SK-N-SH (cell line): Measurements from ENCODE around the gene PCSK2. TPM values are rescaled to one million over a fixed set of nuclear protein-coding genes. Genes with fewer than 3 reads are reported as not detected.

Experiments used
- CTCF ChIA-PET: fragments of 300-600, 350-600 bp; formaldehyde crosslinking; extraction: SDS; loops from one replicate; lab custom pipeline; 2021; lab: Yijun Ruan, JAX
- POLR2A ChIA-PET: fragments of 350-600 bp; sonication (Branson Sonifier 250); formaldehyde crosslinking; extraction: SDS; loops from one replicate; lab custom pipeline; 2020; ENCODE audit warnings: antibody characterized with exemption, inconsistent platforms; lab: Yijun Ruan, JAX
- DNase-seq: peaks from one replicate; pipeline ENCODE4 v3.0.0; 2012
- H2AFZ ChIP-seq: fragments of 200-600 bp; sonication (generic); 2 replicates; pipeline ENCODE4 v1.8.1; 2016; ENCODE audit warnings: antibody characterized with exemption, mild to moderate bottlenecking, low read depth
- H3F3A ChIP-seq: fragments of 200-600 bp; sonication (generic); replicated peaks from 2 replicates; pipeline ENCODE3; 2016; ENCODE audit warnings: antibody characterized with exemption, mild to moderate bottlenecking; ENCODE audit not compliant: insufficient read depth
- H3K27ac ChIP-seq, 2 experiments: fragments of 200-500 bp in 1 of 2; fragments of 200-600 bp in 1 of 2; sonication (Bioruptor generic) in 1 of 2; sonication (generic), shearing (Covaris generic) in 1 of 2; 2 replicates each; pipeline versions ENCODE4 v1.5.1 to v1.6.1; 2014 to 2016; ENCODE audit warnings: low read depth in 2 of 2, inconsistent platforms in 1 of 2, low read length in 1 of 2, mild to moderate bottlenecking in 1 of 2, mixed read lengths in 1 of 2
- H3K27me3 ChIP-seq: fragments of 200-600 bp; sonication (generic), shearing (Covaris generic); 2 replicates; pipeline ENCODE4 v1.6.1; 2016; ENCODE audit warnings: mixed run types; ENCODE audit not compliant: insufficient read depth
- H3K36me3 ChIP-seq, 2 experiments: fragments of 200-500 bp in 1 of 2; fragments of 200-600 bp in 1 of 2; sonication (Bioruptor generic) in 1 of 2; sonication (generic) in 1 of 2; replicated peaks in 1 of 2; 2 replicates each; pipeline versions ENCODE3 to v1.5.1; 2014 to 2016; ENCODE audit warnings: low read length in 1 of 2, mild to moderate bottlenecking in 1 of 2; ENCODE audit not compliant: insufficient read depth in 2 of 2, control insufficient read depth in 1 of 2
- H3K4me1 ChIP-seq, 2 experiments: fragments of 200-500 bp in 1 of 2; fragments of 200-600 bp in 1 of 2; sonication (Bioruptor generic) in 1 of 2; sonication (generic), shearing (Covaris generic) in 1 of 2; 2 replicates each; pipeline versions ENCODE4 v1.5.1 to v1.6.1; 2014 to 2016; ENCODE audit warnings: low read depth in 1 of 2, low read length in 1 of 2, mixed run types in 1 of 2; ENCODE audit not compliant: insufficient read depth in 2 of 2, control insufficient read depth in 1 of 2
- H3K4me2 ChIP-seq: fragments of 200-600 bp; sonication (generic), shearing (Covaris generic); 2 replicates; pipeline ENCODE4 v1.6.1; 2017; ENCODE audit warnings: mixed run types
- H3K4me3 ChIP-seq, 2 experiments: fragments of 200-500 bp in 1 of 2; fragments of 200-600 bp in 1 of 2; sonication (Bioruptor generic) in 1 of 2; sonication (generic), shearing (Covaris generic) in 1 of 2; 2 replicates each; pipeline versions ENCODE4 v1.5.1 to v1.8.1; 2014 to 2016; ENCODE audit warnings: low read depth in 2 of 2, inconsistent platforms in 1 of 2, low read length in 1 of 2, mild to moderate bottlenecking in 1 of 2, mixed read lengths in 1 of 2, moderate library complexity in 1 of 2
- H3K79me2 ChIP-seq: fragments of 200-600 bp; sonication (generic); 2 replicates; pipeline ENCODE4 v1.8.1; 2017; ENCODE audit warnings: mild to moderate bottlenecking; ENCODE audit not compliant: insufficient read depth
- H3K9ac ChIP-seq: fragments of 200-600 bp; sonication (generic); 2 replicates; pipeline ENCODE4 v1.6.1; 2017; ENCODE audit warnings: mixed run types
- H3K9me2 ChIP-seq: fragments of 200-600 bp; sonication (generic); 2 replicates; pipeline ENCODE4 v1.6.1; 2017; ENCODE audit warnings: mixed run types
- H3K9me3 ChIP-seq: fragments of 200-600 bp; sonication (generic); 2 replicates; pipeline ENCODE4 v1.6.1; 2017; ENCODE audit warnings: mixed run types, mild to moderate bottlenecking, moderate library complexity
- H4K20me1 ChIP-seq: fragments of 200-600 bp; sonication (generic); 2 replicates; pipeline ENCODE4 v1.6.1; 2017; ENCODE audit warnings: mild to moderate bottlenecking, mixed run types; ENCODE audit not compliant: insufficient read depth
- CHD2 ChIP-seq: fragments of 150-350 bp; IDR thresholded peaks from 2 replicates; pipeline ENCODE4 v1.6.1; 2018; ENCODE audit warnings: low read length; ENCODE audit not compliant: partially characterized antibody
- ELF1 ChIP-seq: IDR thresholded peaks from 2 replicates; pipeline ENCODE4 v1.4.0; 2012
- EP300 ChIP-seq, 2 experiments: IDR thresholded peaks; 2 replicates each; pipeline versions ENCODE4 v1.4.0 to v1.6.1; 2012; ENCODE audit warnings: borderline replicate concordance in 1 of 2, low read depth in 1 of 2, low read length in 1 of 2
- EZH2phosphoT487 ChIP-seq: fragments of 200-600 bp; sonication (generic); IDR thresholded peaks from 2 replicates; pipeline ENCODE4 v1.6.1; 2017; ENCODE audit warnings: low read depth, mixed run types, mild to moderate bottlenecking, antibody characterized with exemption, moderate library complexity, borderline replicate concordance
- FOXJ3 ChIP-seq: sonication (generic); formaldehyde crosslinking; IDR thresholded peaks from 2 replicates; pipeline ENCODE4 v1.5.1; 2020; ENCODE audit warnings: mild to moderate bottlenecking, missing genetic modification reagents
- FOXM1 ChIP-seq: IDR thresholded peaks from 2 replicates; pipeline ENCODE4 v1.4.0; 2012; ENCODE audit warnings: low read depth, mild to moderate bottlenecking
- GATA2 ChIP-seq: sonication (generic); formaldehyde crosslinking; IDR thresholded peaks from 2 replicates; pipeline ENCODE4 v1.5.0; 2020; ENCODE audit warnings: mild to moderate bottlenecking, missing genetic modification reagents
- MEF2A ChIP-seq: IDR thresholded peaks from 2 replicates; pipeline ENCODE4 v1.4.0; 2012; ENCODE audit warnings: low read depth, borderline replicate concordance
- MXI1 ChIP-seq: IDR thresholded peaks from 2 replicates; pipeline ENCODE4 v1.6.1; 2012; ENCODE audit warnings: mild to moderate bottlenecking, low read depth, low read length, improper control_type of control experiment
- NFIC ChIP-seq: IDR thresholded peaks from 2 replicates; pipeline ENCODE4 v1.4.0; 2012; ENCODE audit warnings: borderline replicate concordance
- POLR2AphosphoS5 ChIP-seq: IDR thresholded peaks from 2 replicates; pipeline ENCODE4 v1.6.1; 2012; ENCODE audit warnings: low read depth, low read length
- SMC3 ChIP-seq: IDR thresholded peaks from 2 replicates; pipeline ENCODE4 v1.6.1; 2012; ENCODE audit warnings: low read depth, low read length, improper control_type of control experiment
- TCF12 ChIP-seq: IDR thresholded peaks from 2 replicates; pipeline ENCODE4 v1.4.0; 2012
- YY1 ChIP-seq: IDR thresholded peaks from 2 replicates; pipeline ENCODE4 v1.4.0; 2012; ENCODE audit warnings: low read depth, mild to moderate bottlenecking
- WGBS: methylation state at CpG from one replicate; pipeline ENCODE4 v1.1.6; 2017; ENCODE audit warnings: low lambda C conversion rate; 5-methylcytosine and 5-hydroxymethylcytosine counted together
- polyA plus RNA-seq, 3 experiments: library from polyadenylated mRNA; depleted of rRNA; stranded (reverse); fragments of >200 nt; gene quantifications; 2 replicates each; pipeline ENCODE4 v1.2.3, GENCODE V29; 2012
- TF ChIP-seq, protein P1 (sequence below): fragments of 150-350 bp; IDR thresholded peaks from 2 replicates; pipeline ENCODE4 v1.6.1; 2016; ENCODE audit warnings: mild to moderate bottlenecking, low read depth, low read length
- TF ChIP-seq, protein P2 (sequence below): fragments of 200-600 bp; sonication (generic); IDR thresholded peaks from 2 replicates; pipeline ENCODE4 v1.6.1; 2017; ENCODE audit warnings: antibody characterized with exemption, mild to moderate bottlenecking, moderate library complexity
- TF ChIP-seq, protein P3 (sequence below): fragments of 150-350 bp; IDR thresholded peaks from 2 replicates; pipeline ENCODE4 v1.6.1; 2017; ENCODE audit warnings: antibody characterized with exemption, low read length, low read depth, borderline replicate concordance
- TF ChIP-seq, protein P4 (sequence below): IDR thresholded peaks from 2 replicates; pipeline ENCODE4 v1.6.1; 2012; ENCODE audit warnings: mild to moderate bottlenecking, low read depth, low read length, moderate library complexity
- TF ChIP-seq, protein P5 (sequence below): IDR thresholded peaks from 2 replicates; pipeline ENCODE4 v1.4.0; 2012; ENCODE audit warnings: low read depth, borderline replicate concordance
- TF ChIP-seq, protein P6 (sequence below): IDR thresholded peaks from 2 replicates; pipeline ENCODE4 v1.4.0; 2012; ENCODE audit warnings: low read depth, borderline replicate concordance

The PCSK2 gene
- polyA plus RNA-seq, 1 of the 3 experiments (the other 2 are of a cell fraction), result not detected

DNA sequence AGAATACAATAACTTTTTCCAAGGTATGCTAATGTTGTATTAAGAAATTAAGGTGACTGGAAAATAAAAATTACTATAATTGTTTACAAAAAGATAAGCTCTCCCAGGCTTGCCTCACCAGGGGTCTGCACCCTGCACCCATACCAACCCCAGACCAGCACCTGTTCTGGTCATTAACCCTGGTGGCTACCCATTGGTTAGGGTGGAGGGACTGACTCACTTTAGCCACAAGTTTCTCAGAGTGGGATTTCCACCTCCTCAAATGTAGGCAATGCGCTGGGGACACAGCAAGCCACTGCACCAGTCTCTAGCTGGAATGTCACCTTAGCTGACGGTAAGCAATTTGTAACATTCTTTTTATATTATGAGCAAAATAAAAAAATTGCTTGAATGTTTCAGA lies 221.2 kb downstream of the PCSK2 start:
- H3K27me3 ChIP-seq, result 0 out of 2 replicates have a peak, but pooled peaks cover 7% of the 10 kb centered on the region
- H2AFZ ChIP-seq, result no peak overlapping the region
- H3K36me3 ChIP-seq, result no peaks in the 10 kb centered on the region
- H3K9ac ChIP-seq, result no peak overlapping the region
- H3K9me2 ChIP-seq, result no peaks in the 10 kb centered on the region
- H3K79me2 ChIP-seq, result no peaks in the 10 kb centered on the region
- no peaks in the 10 kb centered on the region for H4K20me1 ChIP-seq
- TF ChIP-seq EP300 (IDR thresholded peaks at IDR 0.05; ENCODE audit: borderline replicate concordance in 1 of 2, low read depth in 1 of 2, low read length in 1 of 2) (no peak), ELF1 (no peak), GATA2 (CRISPR knock-in tag) (no peak), CHD2 (no peak), EZH2phosphoT487 (no peak), POLR2AphosphoS5 (no peak), NFIC (no peak), FOXJ3 (CRISPR knock-in tag) (no peak), MEF2A (no peak), MXI1 (no peak), FOXM1 (no peak), TCF12 (no peak), YY1 (no peak), SMC3 (no peak)
- TF ChIP-seq, protein P1, sequence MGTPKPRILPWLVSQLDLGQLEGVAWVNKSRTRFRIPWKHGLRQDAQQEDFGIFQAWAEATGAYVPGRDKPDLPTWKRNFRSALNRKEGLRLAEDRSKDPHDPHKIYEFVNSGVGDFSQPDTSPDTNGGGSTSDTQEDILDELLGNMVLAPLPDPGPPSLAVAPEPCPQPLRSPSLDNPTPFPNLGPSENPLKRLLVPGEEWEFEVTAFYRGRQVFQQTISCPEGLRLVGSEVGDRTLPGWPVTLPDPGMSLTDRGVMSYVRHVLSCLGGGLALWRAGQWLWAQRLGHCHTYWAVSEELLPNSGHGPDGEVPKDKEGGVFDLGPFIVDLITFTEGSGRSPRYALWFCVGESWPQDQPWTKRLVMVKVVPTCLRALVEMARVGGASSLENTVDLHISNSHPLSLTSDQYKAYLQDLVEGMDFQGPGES, result no peak
- TF ChIP-seq, protein P2, sequence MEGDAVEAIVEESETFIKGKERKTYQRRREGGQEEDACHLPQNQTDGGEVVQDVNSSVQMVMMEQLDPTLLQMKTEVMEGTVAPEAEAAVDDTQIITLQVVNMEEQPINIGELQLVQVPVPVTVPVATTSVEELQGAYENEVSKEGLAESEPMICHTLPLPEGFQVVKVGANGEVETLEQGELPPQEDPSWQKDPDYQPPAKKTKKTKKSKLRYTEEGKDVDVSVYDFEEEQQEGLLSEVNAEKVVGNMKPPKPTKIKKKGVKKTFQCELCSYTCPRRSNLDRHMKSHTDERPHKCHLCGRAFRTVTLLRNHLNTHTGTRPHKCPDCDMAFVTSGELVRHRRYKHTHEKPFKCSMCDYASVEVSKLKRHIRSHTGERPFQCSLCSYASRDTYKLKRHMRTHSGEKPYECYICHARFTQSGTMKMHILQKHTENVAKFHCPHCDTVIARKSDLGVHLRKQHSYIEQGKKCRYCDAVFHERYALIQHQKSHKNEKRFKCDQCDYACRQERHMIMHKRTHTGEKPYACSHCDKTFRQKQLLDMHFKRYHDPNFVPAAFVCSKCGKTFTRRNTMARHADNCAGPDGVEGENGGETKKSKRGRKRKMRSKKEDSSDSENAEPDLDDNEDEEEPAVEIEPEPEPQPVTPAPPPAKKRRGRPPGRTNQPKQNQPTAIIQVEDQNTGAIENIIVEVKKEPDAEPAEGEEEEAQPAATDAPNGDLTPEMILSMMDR, result no peak
- TF ChIP-seq, protein P3, sequence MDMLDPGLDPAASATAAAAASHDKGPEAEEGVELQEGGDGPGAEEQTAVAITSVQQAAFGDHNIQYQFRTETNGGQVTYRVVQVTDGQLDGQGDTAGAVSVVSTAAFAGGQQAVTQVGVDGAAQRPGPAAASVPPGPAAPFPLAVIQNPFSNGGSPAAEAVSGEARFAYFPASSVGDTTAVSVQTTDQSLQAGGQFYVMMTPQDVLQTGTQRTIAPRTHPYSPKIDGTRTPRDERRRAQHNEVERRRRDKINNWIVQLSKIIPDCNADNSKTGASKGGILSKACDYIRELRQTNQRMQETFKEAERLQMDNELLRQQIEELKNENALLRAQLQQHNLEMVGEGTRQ, result no peak
- TF ChIP-seq, protein P4, sequence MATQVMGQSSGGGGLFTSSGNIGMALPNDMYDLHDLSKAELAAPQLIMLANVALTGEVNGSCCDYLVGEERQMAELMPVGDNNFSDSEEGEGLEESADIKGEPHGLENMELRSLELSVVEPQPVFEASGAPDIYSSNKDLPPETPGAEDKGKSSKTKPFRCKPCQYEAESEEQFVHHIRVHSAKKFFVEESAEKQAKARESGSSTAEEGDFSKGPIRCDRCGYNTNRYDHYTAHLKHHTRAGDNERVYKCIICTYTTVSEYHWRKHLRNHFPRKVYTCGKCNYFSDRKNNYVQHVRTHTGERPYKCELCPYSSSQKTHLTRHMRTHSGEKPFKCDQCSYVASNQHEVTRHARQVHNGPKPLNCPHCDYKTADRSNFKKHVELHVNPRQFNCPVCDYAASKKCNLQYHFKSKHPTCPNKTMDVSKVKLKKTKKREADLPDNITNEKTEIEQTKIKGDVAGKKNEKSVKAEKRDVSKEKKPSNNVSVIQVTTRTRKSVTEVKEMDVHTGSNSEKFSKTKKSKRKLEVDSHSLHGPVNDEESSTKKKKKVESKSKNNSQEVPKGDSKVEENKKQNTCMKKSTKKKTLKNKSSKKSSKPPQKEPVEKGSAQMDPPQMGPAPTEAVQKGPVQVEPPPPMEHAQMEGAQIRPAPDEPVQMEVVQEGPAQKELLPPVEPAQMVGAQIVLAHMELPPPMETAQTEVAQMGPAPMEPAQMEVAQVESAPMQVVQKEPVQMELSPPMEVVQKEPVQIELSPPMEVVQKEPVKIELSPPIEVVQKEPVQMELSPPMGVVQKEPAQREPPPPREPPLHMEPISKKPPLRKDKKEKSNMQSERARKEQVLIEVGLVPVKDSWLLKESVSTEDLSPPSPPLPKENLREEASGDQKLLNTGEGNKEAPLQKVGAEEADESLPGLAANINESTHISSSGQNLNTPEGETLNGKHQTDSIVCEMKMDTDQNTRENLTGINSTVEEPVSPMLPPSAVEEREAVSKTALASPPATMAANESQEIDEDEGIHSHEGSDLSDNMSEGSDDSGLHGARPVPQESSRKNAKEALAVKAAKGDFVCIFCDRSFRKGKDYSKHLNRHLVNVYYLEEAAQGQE, result no peak
- TF ChIP-seq, protein P5, sequence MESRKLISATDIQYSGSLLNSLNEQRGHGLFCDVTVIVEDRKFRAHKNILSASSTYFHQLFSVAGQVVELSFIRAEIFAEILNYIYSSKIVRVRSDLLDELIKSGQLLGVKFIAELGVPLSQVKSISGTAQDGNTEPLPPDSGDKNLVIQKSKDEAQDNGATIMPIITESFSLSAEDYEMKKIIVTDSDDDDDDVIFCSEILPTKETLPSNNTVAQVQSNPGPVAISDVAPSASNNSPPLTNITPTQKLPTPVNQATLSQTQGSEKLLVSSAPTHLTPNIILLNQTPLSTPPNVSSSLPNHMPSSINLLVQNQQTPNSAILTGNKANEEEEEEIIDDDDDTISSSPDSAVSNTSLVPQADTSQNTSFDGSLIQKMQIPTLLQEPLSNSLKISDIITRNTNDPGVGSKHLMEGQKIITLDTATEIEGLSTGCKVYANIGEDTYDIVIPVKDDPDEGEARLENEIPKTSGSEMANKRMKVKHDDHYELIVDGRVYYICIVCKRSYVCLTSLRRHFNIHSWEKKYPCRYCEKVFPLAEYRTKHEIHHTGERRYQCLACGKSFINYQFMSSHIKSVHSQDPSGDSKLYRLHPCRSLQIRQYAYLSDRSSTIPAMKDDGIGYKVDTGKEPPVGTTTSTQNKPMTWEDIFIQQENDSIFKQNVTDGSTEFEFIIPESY, result no peak
- TF ChIP-seq, protein P6, sequence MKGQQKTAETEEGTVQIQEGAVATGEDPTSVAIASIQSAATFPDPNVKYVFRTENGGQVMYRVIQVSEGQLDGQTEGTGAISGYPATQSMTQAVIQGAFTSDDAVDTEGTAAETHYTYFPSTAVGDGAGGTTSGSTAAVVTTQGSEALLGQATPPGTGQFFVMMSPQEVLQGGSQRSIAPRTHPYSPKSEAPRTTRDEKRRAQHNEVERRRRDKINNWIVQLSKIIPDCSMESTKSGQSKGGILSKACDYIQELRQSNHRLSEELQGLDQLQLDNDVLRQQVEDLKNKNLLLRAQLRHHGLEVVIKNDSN, result no peak
- ChIA-PET POLR2A (no interaction called here), CTCF (interaction anchor here (1.2 kb wide), 1 partner anchor 16 kb away, joined by 3 read pairs; no protein-coding TSS in a partner anchor)
- no peak for DNase-seq
- no peak overlapping the region for H3K27ac ChIP-seq
- no peaks in the 10 kb centered on the region for H3K4me1 ChIP-seq
- no peak overlapping the region for H3K4me2 ChIP-seq
- no peak overlapping the region for H3K4me3 ChIP-seq
- no peaks in the 10 kb centered on the region for H3F3A ChIP-seq
- H3K9me3 ChIP-seq, result no peaks in the 10 kb centered on the region
- 69% methylated on average over 2 of the region's 2 CpGs for WGBS
